HG03439 (cell line): ENCODE results near the gene BFSP1.

Experiments used
- ATAC-seq: cut with Tn5 transposase; IDR thresholded peaks from one replicate; pipeline ENCODE4 v1.9.1; 2021; ENCODE audit warnings: mild to moderate bottlenecking, moderate library complexity; ENCODE audit not compliant: unreplicated experiment

Gene BFSP1

DNA sequence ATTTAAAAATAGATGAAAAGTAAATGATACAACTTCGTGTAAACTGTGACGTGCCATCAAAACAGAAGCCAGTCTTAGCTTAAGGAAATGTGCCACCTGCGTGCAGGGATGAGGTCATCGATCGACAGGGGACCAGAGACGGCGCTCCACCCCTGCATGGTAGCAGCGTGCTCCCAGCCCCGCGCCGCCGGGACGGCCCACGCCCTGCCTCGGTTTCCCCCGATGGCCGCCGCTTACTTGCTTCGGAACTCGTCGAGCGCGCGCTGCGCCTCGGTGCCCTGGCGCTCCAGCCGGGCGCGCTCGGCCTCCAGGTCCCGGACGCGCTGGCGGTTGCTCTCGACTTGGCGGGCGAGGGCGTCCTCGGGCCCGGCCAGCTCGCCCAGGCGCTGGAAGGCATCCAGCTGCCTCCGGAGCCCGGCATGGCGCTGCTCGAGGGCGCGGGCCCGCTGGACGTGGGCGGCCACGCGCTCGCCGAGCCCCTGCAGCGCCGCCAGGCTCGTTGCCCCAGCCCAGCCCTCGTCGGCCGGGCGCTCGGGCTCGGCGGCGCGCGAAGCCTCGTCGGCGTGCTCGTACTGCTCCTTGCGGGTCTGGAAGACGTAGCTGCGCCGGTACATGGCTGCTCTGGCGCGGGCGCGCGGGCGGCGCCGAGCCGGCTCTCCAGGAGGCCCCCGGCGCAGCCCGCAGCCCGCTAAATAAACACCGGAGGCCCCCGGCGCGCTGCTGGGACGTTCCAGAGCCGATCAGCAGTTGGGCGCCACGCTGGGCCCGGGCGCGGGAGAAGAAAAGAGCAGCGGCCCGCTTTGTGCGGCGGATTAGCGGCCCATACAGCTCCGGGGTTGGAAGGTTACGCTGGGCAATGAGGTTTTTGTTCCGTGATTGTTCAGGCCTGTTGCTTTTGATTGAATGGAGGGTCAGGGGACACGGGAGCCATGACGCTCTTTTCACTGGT is at the start of gene BFSP1:
TSS of gene BFSP1 (minus strand) at position 664 of the 949 bp plus-strand sequence. CDS start at position 614, 50 bp downstream.
- no peak for ATAC-seq

DNA sequence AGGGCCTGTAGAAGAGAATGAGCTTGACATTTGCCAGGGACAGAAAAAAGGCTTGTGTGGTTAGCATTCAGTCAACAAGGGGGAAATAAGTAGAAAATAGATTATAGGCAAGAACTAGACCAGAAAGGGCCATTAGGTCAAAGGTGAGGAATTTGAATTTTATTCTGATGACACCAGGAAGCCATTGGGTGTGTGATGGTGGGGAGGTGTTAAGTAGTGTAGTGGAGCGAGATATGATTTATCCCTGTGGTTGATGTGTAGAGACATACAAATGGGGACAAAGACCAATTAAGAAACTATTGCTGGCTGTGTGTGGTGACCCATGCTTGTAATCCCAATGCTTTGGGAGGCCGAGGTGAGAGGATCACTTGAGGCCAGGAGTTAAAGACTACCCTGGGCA is 49.7 kb upstream of the BFSP1 start:
- no peak for ATAC-seq

DNA sequence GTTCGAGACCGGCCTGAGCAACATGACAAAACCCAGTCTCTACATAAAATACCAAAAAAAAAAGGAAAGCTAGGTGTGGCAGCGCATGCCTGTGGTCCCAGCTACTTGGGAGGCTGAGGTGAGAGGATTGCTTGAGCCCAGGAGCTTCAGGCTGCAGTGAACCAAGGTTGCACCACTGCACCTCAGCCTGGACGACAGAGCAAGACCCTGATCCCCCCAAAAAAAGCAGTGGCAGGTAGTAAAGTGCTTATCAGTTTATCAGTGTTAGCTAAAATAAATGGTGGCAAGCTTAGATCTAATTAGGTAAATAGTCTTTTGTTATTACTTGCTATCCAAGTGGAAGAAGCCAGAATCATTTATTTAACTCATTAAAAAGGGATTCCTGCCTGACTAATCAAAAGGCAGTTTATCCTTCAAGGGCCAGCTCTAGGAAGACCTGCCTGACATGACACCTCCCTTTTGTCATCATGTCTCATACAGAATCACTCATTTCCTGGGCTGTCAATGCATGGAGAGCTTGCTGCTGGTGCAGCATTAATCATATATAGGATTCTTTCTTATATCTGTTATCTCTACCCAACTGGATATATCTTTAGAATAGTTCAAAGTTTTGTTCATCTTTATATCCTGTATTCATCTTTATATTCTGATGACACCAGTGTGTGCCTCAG is 48.3 kb upstream of the BFSP1 start:
- no peak for ATAC-seq

DNA sequence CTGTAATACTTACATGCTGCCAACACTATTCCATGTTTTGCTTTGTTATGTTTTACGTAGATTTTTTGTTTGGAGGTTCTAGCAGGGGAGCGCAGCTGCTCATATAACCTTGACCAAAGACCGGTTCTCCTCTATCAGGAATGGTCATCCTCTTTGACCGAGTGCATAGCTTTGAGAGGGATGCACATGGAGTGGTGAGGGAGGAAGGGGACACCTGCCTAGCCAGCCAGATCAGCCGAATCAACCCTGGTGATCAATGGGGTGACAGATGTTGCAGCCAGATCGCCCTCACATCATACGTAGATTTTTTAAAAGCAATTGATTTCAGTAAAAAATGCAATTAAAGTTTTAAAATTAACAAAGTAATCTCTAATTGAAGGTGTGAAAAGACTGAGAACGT is 45.0 kb upstream of the BFSP1 start:
- ATAC-seq = no peak

DNA sequence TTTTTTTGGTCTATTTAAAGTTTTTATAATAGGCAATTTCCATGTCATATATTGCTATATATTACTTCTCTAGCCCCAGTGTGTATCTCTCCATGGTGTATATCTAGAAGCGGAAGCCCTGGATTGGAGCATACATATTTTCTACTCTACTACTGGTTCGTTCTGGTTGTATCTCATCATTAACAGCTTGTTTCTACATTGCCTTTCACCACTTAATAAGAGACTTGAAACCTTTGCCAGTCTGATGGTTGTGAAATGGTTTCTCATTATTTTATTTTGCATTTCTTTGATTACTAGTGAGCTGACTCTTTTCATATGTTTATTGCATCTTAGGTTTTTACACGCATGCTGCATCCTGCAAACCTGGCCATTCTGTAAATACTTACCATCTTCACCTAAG is 42.3 kb upstream of the BFSP1 start:
- ATAC-seq = no peak

DNA sequence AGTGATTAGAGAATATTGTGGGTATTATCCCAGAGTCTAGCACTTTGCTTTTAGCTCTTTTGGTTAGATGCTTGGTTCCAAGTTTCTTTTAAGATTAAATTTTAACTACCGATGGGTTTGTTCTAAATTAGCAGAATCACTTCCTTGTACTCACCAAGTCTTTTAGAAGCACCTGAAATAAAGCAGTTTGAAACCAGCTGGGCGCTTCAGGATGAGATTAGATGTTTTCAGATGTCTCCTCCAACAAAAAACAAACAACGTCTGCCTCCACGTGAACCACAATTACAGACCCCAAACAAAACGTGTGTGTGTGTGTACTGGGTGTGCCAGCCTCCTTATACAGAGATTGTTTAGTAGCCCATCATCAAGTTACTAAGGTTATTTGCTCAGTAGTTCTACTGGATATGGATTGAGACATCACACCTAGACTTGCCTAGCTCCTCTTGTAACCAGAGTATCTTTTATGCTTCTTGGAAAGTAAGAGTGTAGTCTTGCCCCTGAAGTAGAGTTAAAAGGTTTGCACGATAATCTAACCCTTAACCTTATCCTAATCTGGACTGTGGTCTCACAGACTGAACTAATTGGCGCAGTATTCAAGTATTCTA is 41.0 kb upstream of the BFSP1 start:
- no peak for ATAC-seq

DNA sequence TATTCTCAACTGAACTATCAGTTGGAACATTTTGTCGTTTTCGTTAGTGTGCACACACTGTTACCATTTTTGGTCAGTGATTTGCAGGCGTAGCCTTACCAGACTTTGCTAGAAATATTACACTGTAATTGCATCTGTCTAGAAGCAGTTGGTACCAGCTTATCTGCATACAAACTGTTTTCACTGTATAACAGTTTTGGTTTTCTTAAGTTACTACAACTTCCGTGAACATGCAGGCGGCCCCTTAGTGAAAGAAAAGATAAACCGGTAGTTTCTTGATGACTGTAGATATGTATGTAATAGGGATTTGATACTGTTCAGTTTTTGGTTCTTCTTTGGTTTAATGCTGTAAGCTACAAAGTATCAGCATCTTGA is 40.0 kb upstream of the BFSP1 start:
- ATAC-seq = peak; percentile 33

DNA sequence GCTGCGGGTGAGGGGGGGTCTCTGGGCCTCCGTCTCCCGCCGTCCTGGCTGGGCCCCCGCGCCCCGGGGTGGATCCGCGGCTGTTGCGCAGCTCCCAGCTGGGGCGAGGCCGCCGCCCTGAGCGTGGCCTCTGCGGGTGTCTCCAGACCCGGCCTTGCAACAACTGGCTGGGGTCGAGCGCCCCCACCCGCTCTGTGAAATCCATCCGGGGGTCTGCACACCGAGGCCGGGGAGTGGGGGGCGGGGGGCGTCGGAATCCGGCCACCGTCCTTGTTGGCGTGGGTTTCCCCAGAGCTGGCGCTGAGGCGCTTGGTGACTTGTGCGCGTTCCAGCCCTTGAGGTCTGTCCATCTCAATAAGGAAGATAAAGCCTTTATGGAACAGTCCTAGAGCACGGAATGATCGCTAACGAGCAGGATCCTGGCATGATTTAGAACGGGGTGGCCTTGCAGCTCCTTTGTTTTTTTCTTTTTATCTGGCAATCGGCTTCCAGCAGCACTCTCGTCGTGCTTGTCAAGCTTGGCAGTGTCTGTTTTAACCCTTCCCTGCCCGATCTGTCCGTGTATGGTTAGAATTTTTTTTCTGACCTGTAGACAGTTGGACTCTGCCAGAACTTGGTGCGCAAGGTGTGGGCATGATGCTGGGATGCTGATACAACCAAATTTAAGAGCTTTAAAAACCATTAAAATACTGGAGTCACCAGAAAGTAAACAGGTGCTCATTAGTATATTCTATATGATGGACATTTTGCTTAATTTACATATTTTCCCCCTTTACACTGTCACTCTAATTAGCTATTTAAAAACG is 39.4 kb upstream of the BFSP1 start:
- peak; percentile 24 for ATAC-seq

DNA sequence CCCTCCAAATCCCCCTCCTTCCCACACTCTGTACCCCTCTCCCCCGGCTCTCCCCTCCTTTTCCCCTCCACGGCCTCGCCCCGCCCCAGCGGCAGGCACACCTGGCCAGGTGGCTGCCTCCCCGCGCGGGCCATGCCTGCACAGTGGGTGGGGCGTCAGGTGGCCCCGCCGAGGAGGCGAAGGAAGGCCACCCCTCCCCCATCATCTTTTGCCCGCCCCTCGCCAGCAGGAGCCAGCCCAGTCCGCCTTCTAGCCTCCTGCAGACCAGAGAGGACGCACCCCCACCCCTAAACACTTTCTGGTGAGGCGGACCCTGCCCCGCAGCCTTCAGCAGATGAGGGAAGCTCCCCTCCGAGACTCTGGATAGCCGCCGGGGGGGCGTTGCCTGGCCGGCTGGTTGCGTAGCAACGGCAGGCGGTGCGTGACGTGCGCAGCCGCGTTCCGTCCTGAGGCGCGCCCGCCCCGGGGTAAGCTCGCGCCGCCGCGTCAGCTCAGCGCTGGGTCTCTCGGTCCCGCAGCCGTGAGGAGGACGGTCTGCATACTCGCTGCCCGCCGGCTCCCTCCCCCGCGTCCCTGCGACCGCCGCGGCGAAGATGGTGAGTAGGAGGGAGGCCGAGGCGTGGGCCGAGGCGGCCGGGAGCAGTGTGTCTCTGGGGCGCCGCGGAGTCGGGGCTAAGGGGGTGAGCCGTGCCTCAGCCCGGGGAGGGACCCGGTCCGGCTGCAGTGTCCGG is 38.6 kb upstream of the BFSP1 start, which contains the start of gene DSTN:
TSS of gene DSTN (plus strand) at position 460 of the 731 bp plus-strand sequence. CDS start at position 594, 134 bp downstream.
- ATAC-seq = peak; percentile 90

DNA sequence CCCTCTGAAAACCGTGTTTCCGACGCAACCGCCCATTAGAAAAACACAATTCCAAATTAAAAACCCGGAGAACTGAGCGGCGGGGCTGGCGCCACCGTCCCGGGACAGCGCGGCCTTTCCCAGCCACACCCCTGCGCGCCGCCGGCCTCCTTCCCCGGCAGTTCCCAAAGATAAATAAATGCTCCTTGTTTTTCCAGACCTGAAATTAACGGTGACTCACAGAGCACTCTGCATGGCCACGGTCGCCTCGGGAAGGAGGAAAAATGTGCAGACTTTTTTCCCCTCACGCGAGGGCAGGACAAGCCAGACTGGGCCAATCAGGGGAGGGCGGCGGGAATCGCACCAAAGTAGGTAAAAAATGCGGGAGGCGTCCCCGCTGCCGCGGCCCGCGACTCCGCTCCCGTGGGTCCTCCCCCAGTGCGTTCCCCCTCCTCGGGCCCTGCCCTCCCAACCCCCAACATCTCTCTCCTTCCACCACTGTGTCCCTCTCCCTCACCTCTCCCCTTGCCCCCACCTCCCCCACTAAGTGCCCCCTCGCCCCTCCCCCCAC is 37.9 kb upstream of the BFSP1 start:
- no peak for ATAC-seq

DNA sequence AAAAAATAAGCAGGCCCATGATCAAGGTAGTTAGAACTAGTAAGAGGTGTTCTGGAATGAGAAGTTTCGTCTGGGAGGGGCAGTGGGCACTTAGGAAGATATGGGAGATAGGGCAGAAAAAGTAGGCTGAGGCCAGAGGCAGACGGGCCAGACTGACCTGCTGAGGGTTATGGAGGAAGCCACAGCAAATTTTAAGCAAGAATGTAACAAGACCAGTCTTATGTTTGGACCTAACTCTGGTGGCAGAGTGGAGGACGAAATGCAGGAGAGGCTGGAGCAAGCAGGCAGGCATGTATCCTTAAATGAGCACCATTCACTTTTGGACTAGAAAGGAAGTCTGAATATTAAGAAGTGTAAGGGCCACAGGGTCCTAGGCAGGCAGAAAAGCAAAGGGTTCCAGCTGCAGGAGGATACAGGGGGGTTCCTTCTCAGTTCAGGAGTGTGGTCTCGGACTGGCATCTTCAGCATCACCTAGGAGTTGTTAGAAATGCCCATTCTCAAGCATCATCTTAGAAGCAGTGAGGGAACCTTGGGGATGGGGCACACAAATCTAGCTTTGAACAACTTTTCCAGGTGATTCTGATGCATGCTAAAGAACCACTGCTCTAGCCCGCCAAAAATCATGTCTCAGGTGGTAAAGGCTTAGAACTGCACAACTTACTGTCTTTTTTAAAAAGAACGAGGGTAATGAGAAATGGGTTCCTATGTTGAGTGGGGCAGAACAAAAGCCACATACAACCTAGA is 37.0 kb upstream of the BFSP1 start:
- no peak for ATAC-seq

DNA sequence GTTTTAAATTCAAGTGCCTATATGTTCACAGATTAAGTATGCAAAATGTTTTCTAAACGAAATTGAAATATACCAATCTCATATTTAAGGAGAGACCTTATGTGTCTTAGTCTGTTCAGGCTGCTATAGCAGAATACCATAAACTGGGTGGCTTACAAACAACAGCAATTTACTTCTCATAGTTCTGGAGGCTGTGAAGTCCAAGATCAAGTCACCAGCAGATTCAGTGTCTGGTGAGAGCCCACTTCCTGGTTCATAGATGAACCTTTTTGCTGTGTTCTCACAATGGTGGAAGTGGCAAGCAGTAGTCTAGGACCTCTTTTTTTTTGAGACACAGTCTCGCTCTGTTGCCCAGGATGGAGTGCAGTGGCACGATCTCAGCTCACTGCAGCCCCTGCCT is 35.2 kb upstream of the BFSP1 start:
- no peak for ATAC-seq

DNA sequence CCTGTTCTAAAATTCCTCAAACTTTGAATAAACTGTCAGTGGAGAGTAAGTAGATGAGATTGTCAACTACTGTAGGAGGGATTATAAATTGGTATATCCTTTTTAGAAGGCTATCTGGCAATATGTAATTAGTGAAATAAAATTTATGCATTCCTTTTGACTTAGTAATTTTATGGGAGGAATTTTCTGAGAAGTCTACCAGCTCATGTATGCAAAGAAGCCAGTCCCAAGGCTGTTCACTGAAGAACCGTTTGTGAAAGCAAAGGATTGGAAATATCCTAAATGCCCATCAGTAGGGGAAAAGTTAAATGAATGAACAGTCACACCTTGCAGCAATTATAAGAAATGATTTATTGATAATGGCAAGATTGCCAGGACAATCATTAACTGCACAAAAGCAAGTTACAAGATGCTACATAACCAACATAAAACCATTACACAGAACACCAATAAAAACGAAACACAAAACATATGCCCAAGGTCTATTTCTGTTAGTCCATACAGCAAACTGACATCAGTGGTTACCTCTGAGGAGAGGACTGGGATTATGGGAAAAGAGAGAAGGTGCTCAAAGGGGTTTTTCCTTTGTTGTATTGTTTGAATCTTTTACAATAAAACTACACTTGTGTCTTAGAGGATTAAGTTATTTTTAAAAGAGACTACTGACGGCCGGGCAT is 34.1 kb upstream of the BFSP1 start:
- ATAC-seq = no peak

DNA sequence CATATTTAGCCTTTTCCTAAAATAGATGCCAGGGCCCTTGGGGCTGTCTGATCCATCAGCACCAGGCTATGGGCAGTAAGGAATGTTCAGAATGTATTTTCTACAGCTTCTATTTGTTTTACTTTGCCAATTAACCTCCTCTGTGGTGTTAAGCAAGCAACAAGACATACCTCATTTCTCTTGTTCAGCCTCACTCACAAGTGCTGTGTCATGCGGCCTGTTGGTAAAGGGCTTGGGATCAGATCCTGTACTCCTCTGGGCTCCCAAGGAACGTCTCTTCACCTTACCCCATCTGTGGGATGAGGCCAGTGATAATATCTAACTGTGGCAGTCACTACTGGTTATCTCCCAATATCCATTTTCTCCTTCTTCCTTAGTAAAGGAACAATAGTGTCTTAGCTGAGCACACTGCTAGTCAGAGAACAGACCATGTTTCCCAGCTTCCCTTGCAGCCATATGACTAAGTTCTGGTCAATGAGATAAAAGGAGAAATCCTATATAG is 31.7 kb upstream of the BFSP1 start:
- no peak for ATAC-seq

DNA sequence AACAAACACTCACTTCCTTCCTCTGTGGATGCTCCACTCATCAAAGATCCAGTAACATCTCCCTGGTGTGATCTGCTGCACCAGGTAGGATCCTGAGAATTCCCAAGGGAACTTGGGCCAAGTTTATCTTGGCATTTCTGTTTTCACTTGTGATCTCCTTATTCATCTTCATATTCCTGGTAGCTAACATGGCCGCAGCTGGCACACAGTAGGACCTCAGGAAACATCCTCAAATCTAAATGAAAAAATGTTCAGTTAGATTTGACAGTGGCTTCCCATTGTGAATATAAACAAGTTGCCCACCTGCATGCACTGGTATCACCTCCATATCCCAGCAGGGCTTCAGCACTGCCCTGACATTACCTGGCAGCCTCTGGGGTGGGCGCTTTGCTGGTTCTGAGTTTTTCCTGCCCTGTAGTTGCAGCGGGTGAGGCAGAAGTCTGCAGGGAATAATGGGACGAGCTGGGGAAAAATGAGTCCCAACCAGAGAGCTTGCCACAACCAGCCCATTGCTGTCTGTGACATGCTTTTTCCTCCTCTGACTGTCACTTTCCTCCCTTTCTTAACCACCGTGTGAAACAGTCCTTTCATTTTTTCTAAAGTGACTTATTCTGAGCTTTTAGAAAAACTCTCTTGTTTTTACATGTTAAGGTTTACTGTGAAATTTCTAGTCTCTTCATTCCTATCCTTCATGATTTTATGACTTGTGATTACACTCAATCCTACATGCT is 29.3 kb upstream of the BFSP1 start:
- no peak for ATAC-seq

DNA sequence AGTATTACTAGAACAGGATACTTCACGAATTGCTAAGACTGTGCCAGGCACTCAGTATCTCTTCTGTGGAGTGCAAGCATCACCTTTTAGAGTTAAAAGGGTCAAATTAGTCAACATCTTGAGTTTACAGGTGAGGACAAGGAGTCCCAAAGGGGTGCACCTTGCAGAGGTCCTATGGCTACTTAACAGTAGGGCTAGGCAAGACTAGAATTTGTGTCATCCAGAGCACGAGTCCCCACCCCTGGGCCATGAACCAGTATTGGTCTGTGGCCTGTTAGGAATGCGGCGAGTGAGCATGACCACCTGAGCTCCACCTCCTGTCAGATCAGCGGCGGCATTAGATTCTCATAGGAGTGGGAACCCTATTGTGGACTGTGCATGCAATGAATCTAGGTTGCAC is 28.2 kb upstream of the BFSP1 start:
- ATAC-seq = no peak

DNA sequence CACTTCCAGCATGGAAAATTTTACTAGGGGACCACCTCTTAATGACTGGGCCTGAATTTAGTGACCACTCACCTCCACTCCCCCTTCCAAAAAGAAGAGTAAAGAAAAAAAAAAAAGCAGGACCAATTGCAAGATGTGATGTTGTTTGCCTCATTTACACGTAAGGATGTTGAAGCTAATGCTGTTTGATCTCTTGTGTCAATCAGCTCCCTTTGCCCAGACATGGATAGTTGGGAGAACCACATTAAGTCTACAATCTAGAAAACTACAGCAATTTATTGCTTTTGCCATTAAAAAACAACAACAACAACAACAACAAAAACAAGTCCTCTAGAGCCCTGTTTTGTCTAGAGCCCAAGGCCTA is 27.7 kb upstream of the BFSP1 start:
- ATAC-seq = no peak
